ENCODE results near the gene EFS.
"Not testable (repeated sequence)": the region's sequence is repeated elsewhere in the genome, so short reads cannot be mapped to it uniquely, and the experiment has no call there.

EFS gene

DNA sequence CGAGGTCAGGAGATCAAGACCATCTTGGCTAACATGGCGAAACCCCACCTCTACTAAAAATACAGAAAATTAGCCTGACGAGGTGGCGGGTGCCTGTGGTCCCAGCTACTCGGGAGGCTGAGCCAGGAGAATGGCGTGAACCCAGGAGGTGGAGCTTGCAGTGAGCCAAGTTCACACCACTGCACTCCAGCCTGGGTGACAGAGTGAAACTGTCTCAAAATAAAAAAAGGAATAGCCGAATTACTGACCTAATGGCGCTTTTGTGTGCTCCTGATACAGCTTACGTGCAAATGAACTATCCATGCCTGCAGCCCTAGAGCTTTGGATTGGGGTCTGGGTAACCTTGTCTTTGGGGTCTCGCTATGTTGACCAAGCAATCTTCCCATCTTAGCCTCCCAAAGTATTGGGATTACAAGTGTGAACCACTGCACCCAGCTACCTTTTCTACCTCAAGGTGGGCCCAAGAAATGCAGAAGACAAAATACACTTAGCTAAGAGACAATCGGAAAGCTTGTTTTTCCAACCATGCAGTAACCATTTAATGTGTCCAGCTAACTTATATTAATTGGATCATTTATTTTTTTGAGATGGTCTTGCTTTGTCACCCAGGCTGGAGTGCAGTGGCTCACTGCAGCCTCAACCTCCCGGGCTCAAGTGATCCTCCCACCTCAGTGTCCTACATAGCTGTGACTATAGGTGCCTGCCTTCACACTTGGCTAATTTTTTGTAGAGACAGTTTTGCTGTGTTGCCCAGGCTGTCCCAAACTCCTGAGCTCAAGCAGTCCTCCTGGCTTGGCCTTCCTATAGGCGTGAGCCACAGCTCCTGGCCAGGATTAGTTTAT lies 38.3 kb downstream of the EFS start:
- no peak for DNase-seq (ENCODE audit: low read depth)

DNA sequence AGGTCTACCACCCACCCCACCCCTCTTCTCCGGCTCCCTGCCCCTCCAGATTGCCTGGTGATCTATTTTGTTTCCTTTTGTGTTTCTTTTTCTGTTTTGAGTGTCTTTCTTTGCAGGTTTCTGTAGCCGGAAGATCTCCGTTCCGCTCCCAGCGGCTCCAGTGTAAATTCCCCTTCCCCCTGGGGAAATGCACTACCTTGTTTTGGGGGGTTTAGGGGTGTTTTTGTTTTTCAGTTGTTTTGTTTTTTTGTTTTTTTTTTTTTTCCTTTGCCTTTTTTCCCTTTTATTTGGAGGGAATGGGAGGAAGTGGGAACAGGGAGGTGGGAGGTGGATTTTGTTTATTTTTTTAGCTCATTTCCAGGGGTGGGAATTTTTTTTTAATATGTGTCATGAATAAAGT lies 39.2 kb downstream of the EFS start:
- not testable (repeated sequence) for DNase-seq (ENCODE audit: low read depth)

DNA sequence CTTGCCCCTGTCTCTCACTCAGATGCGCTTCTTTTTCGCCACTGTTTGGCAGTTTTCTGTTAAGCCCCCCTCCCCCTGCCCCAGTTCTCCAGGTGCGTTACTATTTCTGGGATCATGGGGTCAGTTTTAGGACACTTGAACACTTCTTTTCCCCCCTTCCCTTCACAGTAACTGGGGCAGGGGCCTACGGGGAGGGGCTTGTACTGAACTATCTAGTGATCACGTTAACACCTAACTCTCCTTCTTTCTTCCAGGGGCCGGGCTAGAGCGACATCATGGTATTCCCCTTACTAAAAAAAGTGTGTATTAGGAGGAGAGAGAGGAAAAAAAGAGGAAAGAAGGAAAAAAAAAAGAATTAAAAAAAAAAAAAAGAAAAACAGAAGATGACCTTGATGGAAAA lies 40.0 kb downstream of the EFS start:
- no peak for DNase-seq (ENCODE audit: low read depth)

DNA sequence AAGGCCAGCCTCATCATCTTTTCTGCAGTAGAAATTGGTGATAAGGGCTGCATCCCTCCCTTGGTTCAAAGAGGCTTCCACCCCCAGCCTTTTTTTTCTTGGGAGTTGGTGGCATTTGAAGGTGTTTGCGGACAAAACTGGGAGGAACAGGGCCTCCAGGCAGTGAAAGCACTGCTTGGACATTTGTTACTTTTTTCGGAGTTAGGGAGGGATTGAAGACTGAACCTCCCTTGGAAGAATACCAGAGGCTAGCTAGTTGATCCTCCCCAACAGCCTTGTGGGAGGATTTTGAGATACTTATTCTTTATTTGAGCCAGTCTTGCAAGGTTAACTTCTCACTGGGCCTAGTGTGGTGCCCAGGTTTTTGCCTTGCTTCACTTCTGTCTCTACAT lies 40.5 kb downstream of the EFS start:
- no peak for DNase-seq (ENCODE audit: low read depth)

DNA sequence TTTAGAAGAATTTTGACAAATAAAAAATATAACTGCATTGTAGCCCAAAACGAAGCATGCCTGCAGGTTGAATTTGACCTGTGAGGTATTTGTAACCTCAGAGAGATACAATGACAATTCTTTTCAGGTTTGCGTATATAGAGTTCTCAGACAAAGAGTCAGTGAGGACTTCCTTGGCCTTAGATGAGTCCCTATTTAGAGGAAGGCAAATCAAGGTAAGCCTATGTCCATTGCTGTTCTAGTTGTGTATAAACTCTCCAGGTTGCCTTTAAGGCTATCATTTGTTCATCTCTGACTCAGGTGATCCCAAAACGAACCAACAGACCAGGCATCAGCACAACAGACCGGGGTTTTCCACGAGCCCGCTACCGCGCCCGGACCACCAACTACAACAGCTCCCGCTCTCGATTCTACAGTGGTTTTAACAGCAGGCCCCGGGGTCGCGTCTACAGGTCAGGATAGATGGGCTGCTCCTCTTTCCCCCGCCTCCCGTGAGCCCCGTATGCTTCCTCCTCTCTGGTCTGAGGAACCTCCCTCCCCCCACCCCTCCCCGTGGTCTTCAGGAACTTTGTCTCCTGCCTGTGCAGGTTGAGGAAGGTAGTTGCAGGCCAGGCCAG lies 41.0 kb downstream of the EFS start:
- no peak for DNase-seq (ENCODE audit: low read depth)

DNA sequence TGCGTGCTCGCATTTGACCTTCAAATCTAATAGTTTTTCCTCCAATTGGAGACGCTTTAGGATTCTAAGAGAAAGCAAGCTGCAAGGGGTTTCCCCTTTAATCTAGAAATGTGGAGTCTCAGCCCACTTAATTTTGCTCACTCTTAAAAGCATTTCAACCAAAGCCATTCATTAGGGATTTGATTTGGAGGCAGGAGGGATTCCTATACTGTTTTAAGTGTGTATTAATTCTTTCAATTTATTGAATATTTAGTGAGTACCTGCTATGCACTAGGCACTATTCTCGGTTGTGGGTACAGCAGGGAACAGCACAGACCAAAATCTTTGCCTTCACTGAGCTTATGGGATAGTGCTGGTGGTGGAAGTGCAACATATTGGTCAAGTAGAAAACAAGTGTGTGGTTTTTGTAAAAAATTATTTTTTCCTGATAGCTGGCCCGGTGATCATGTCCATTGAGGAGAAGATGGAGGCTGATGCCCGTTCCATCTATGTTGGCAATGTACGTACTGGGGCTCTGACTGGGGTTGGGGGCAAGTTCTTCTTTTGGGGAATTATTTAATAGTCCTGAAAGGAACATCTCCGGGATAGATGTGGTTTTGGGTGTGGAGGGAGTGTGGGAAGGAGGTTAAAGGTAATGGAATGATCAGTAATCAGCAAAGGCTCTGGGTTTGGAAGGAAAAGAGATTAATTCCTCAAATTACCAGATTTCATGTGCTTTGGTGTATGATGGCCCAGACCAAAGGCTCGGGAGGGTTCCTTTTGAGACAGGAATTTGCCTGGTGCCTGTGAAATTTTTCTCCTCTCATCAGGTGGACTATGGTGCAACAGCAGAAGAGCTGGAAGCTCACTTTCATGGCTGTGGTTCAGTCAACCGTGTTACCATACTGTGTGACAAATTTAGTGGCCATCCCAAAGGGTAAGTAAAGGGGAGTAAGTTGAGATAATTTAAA lies 42.1 kb downstream of the EFS start:
- DNase-seq (ENCODE audit: low read depth) = no peak

DNA sequence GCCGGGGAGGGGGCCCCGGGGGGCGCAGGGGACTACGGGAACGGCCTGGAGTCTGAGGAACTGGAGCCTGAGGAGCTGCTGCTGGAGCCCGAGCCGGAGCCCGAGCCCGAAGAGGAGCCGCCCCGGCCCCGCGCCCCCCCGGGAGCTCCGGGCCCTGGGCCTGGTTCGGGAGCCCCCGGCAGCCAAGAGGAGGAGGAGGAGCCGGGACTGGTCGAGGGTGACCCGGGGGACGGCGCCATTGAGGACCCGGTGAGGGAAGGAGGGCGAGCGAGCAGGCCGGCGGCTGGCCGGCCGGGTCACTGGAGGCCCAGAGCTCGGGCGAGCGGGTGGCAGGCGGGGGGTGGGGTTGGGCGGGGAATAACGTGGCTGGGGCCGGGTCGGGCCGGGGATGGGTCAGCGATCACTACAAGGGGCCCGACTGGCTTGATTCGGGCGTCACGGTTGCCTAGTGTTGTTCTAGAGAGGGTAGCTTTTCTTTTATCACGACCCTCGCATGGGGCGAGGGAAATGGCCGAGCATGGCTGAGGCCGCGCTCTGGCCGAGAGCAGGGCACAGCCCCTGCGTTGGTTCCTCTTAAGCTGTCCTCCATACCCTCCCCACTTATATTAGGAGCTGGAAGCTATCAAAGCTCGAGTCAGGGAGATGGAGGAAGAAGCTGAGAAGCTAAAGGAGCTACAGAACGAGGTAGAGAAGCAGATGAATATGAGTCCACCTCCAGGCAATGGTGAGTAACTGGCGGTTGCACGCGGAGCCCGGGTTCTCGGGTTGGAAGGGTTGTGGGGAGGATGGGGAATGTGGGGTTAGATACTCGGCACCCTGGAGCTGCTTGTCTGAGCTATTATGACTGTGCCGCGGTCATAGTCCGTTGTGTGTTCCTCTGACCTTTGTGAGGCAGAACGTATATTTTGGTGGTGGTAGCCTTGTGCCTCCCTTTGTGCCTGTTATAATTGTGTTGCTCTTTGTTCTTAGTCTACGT lies 43.1 kb downstream of the EFS start:
- DNase-seq (ENCODE audit: low read depth) = peak; percentile 31

DNA sequence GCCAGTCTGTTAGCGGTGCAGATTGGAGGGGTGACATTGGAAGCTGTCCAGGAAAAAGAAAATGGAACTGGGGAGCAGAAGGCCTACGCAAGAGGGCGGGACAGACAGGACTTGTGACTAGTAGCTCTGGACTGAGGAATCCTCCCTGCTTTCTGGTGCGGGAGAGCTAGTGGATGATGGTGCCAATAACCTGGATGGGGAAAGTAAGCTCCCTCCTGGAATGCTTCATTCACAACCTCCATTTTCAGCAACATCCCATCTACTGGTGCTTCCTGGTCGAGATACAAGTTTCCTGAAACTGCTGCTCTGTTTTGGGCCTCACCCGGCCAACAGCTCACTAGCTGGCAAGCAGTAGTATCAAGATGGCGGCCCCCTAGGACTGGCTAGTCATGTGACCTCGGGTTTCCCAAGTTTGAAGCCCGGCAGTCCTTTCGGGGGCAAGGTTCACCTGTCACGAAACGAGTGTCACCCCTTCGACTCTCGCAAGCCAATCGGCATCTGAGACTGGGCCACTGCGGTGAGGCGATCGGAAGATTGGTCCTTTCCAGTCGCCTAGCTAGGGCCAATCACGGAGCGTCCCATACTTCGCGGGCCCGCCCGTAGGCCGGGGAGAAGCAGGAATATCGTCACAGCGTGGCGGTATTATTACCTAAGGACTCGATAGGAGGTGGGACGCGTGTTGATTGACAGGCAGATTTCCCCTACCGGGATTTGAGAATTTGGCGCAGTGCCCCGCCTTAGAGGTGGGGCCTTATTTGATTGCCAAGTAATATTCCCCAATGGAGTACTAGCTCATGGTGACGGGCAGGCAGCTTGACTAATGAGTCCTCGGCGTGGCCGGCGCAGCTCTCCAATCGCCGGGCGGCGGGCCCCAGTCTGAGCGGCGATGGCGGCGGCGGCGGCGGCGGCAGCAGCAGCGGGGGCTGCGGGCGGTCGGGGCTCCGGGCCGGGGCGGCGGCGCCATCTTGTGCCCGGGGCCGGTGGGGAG lies 44.1 kb downstream of the EFS start, which contains the start of gene PABPN1:
TSS of gene PABPN1 (plus strand) at position 874 of the 988 bp plus-strand sequence. CDS start at position 887, 13 bp downstream.
- peak; percentile 97 for DNase-seq (ENCODE audit: low read depth)

DNA sequence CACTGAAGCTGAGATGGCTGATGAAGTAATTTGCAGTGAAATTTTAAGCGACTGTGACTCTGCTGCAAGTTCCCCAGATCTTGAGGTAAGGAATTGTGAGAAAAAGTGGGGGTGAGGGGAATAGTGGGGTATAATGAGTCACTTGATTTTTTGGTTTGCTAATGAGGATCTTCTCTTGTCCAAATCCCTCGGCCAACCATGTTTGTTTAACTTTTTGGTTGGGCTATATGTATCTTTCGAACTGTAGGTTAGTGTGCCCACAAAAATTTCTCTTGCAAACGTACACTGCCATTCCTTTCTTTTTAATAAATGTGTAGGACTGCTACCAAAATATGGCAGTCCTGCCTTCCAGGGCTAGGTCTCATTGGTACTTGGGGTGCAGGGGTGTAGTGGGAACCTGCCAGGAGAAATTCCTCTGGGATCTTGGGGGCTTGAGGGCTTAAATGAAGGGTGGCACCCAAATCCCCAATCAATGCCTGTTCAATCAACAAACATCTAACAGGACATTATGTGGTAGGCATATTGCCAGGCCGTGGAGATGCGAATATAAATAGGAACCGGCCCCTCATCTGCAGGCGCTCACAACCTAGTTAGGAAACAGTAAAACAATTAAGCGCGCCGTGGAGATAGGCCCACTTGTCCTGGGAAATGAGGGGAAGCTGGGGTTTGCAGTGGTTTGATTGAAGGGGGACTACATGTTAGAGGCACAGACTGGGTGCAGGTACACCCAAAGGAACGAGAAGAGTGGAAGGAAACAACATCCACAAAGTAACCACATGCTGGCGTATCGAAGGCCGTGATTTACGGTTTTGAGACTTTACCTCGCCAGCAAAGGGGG lies 45.0 kb downstream of the EFS start:
- no peak for DNase-seq (ENCODE audit: low read depth)

DNA sequence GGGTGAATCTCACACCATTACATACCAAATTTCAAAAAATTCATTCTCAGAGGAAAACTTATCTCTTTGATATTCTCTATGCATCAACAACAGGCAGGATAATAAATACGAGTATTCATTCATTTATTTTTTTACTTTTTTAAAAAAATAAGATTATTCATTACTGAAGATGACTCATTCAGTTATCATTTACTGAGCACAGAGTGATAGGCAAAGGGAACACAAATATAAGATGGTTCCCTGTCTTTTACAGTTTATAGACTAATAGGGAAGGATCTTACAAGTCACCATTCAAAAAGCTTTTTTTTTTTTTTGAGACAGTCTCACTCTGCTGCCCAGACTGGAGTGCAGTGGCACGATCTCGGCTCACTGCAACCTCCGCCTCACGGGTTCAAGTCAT lies 48.7 kb downstream of the EFS start:
- no peak for DNase-seq (ENCODE audit: low read depth)

DNA sequence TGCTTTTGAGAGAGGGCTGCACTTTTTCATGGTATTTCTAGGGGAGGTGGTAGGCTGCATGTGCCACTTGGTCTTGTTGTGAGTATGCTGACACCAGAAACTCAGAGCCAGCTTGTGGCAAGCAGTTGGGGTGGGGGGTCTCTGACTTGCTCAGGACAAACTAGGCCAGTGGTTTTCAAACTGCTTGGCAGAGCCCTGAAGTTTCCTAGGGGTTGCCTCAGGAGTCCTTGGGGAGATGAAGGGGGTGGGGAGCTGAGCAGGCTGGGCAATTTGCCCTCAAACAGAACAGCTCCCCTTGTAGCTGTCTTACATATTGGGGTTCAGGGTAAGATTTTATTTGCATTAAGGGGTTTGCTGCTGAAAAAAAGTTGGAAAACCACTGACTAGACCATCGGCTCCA lies 54.4 kb downstream of the EFS start:
- no peak for DNase-seq (ENCODE audit: low read depth)

DNA sequence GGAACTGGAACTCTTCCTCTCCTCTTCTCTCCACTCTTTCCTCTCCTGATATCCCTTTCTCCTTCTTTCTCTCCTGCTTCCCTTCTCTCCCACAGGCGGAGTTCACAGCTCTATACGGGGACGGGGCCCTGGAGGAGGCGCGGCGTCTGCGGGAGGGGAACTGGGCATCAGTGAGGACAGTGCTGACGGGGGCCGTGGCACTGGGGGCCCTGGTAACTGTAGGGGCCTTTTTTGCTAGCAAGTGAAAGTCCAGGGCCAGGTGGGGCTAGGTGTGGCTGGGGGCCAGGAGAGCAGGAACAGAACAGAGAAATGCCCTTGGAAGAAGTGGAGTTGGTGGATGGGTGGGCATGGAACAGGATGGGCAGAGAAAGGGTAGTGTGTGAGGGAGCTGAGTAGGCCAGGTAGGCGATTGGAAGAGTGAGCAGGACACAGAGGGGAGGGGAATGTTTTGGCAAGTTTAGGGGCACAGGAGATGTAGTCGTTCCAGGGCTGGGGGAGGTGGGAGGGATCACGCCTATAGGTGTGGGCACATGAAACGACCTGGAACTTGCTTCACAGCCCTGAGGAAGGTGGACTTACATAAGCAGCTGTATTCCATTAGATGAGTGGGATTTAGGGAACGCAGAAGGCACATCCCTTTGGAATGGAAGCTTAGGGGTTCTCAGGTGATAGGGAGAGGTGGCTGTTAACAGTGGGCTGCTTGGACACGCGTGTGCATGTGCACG lies 56.1 kb downstream of the EFS start:
- DNase-seq (ENCODE audit: low read depth) = no peak

DNA sequence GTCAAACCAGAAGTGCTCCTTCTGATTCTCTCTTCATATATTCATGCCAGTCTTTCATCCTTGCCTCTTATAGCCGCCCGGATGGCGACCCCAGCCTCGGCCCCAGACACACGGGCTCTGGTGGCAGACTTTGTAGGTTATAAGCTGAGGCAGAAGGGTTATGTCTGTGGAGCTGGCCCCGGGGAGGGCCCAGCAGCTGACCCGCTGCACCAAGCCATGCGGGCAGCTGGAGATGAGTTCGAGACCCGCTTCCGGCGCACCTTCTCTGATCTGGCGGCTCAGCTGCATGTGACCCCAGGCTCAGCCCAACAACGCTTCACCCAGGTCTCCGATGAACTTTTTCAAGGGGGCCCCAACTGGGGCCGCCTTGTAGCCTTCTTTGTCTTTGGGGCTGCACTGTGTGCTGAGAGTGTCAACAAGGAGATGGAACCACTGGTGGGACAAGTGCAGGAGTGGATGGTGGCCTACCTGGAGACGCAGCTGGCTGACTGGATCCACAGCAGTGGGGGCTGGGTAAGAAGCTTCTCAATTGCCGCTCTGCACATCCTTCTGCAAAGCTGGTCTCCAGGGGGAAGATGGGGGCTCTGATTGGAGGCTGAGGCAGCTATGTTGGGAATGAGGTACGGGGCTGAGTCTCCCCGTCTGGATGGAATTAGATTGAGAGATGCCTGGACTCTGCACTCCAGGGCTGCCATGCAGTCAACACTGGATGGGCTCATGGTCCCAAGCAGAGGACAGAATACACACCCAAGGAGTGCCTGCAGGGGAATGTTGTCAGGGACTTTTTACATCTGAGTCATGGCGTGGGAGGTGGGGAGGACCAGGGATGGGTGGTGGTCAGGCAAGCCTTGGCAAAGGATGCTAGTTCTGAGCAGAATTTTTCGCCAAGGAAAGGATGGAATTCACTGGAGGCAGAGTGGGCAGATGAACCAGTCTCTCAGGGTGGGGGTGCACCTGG lies 57.0 kb downstream of the EFS start:
- DNase-seq (ENCODE audit: low read depth) = no peak

DNA sequence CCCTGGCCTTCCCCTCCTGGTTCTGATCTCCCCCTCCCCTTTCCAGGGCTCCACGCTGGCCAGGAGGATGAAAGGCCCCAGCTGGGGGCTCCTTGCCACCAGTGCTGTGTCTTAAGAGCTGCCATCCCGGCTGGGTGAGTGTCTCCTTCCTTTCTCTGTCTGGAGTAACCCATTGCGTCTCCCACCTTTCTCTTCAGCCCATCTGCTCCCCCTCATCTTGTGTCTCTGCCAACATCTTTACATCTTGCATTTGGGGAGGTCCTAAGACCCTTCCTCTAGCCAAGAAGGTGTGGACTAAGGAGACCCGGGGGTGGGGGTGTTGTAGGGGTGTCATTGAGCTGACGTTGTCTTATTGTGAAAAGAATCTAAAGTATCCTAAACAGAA lies 57.8 kb downstream of the EFS start:
- DNase-seq (ENCODE audit: low read depth) = no peak

DNA sequence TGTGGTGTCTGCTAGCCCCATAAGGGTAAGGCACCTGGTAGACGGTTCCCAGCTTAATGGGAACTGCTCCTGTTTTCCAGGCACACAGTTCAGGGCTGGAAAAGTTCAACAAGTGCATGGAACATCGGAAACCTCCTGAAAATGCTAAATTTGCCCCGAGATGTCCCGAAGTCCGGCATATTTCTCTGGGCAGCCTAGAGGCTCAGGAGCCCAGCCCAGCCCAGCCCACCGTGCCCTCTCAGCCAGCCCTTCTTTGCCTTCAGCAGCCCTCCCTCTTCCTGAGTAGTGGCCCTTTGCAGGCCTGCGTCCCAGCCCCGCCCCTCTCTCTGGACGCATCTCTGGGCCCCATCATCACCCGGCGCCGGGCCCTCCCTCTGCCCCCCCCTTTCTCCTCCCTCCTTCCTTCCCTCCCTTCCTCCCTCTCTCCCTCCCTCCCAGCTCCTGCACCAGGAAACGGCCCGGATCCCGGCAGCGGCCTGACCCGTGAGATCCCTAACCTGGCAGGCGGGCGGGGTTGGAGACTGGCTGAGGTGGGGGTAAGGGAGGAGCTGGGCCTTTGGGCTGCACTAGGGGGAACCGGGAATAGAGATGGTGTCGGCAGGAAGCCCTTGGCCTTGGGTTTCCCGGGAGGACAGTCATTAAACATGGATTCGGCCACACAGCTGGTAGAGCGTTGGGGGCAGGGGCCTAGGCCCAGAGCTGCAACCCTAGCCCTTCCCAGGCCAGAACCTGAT lies 58.4 kb downstream of the EFS start, which contains the start of gene BCL2L2:
TSS of gene BCL2L2 (plus strand) at position 422 of the 734 bp plus-strand sequence. CDS start 935 bp downstream, outside the sequence.
- DNase-seq (ENCODE audit: low read depth) = no peak

All from activated gamma-delta T cell treated with anti-CD3 and anti-CD28 coated beads, Interleukin-2, amount 50 U/mL, for 16 hours (primary cell).